Measurements from ENCODE around the gene NLRC3.

The NLRC3 gene

DNA sequence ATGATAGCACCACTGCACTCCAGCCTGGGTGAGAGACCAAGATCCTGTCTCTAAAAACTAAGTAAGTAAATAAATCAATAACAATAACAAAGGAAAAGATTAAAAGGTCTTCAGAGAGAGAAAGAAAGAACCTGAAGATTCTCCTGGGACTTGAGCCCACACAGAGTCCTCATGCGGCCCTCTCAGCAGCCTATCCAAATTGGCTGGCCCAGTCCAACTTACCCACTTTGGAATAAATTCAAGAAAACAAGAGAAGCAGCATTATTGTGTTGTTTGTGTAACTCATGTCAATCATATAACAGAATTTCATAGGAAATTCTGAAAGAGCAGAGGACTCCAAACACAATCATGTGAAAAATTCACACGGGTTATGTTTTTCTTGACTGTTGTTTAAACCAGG lies 30.4 kb upstream of the NLRC3 start:
- Histone ChIP-seq H3K4me1 (peaks cover 6% of the 10 kb centered on the region; the same call in 1 of the 2 replicates), H3K36me3 (replicated peaks) (peaks cover 4% of the 10 kb centered on the region), H3K4me3 (no peak overlapping the region), H3K27me3 (ENCODE audit: low read depth) (no peaks in the 10 kb centered on the region), H3K9me3 (no peaks in the 10 kb centered on the region)
- in situ Hi-C loops (cut with MboI; ENCODE audit: low sequenced_read_pairs) = no loop called here
- no peak for DNase-seq (ENCODE audit: low spot score in 2 of 2)

DNA sequence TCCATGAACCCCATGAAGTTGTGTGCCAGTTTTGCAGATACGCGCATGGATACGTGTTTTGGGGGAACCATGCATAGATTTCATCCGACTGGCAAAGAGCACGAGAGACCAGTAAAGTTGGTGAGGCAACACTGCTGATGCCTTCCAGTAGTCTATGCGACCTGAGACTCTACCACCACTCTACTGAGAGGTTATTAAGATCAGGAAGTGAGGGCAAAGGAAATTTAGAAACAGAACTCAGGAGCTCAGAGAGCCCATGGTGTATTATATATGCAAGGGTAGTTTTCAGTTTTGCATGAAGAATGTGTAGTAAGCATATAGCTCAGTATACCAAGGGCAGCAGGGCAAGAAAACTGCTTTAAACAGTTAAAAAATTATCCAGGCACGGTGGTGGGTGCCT lies 30.0 kb upstream of the NLRC3 start:
- Histone ChIP-seq H3K27me3 (ENCODE audit: low read depth) (no peaks in the 10 kb centered on the region), H3K4me3 (no peak overlapping the region), H3K9me3 (no peaks in the 10 kb centered on the region), H3K36me3 (replicated peaks) (peaks cover 5% of the 10 kb centered on the region), H3K4me1 (peaks cover 5% of the 10 kb centered on the region; the same call in 1 of the 2 replicates)
- DNase-seq (ENCODE audit: low spot score in 2 of 2) = no peak
- in situ Hi-C loops (cut with MboI; ENCODE audit: low sequenced_read_pairs) = no loop called here

DNA sequence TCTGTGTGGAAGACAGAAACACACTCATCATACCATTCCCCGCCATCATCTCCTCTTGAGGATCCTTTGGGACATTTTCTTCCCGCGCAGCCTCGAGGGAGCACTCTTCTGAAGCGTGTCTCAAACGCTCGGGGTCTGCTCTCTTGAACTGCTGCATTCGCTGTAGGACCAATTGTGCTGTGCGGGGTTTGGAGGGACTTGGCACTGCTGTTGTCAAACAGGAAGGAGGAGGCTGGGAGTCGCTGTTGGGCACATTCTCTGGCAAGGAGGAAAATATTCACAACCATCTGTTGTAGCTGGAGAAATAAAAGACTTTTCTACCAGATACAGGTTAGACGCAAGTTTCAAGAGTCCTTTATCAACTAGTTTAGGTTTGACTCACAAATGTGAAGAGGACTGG lies 29.2 kb upstream of the NLRC3 start:
- peaks cover 5% of the 10 kb centered on the region; the same call in 1 of the 2 replicates for H3K4me1 ChIP-seq
- H3K27me3 ChIP-seq (ENCODE audit: low read depth) = no peaks in the 10 kb centered on the region
- H3K4me3 ChIP-seq = no peak overlapping the region
- H3K9me3 ChIP-seq = no peaks in the 10 kb centered on the region
- no peak for DNase-seq (ENCODE audit: low spot score in 2 of 2)
- H3K36me3 ChIP-seq (replicated peaks) = peaks cover 13% of the 10 kb centered on the region
- in situ Hi-C loops (cut with MboI; ENCODE audit: low sequenced_read_pairs) = no loop called here

DNA sequence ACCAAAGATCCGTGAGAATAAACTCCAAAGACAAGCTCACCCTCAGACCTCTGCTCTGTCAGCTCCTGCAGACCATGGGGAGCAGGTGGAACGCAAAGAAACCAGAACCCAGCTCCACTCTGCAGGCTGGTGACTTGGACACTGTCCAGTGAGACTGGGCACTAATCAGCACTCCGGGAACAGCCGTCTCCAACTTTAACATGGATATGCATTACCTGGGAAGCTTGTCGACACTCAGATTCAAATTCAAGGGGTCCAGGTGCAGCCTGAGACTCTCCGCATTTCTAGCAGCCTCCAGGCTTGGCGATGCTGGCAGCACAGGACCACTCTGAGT lies 25.1 kb upstream of the NLRC3 start:
- H3K4me3 ChIP-seq = no peak overlapping the region
- peaks cover 34% of the 10 kb centered on the region for H3K36me3 ChIP-seq (replicated peaks)
- no peaks in the 10 kb centered on the region for H3K4me1 ChIP-seq
- peaks cover 9% of the 10 kb centered on the region for H3K9me3 ChIP-seq
- in situ Hi-C loops (cut with MboI; ENCODE audit: low sequenced_read_pairs) = no loop called here
- DNase-seq (ENCODE audit: low spot score in 2 of 2) = no peak
- no peaks in the 10 kb centered on the region for H3K27me3 ChIP-seq (ENCODE audit: low read depth)

DNA sequence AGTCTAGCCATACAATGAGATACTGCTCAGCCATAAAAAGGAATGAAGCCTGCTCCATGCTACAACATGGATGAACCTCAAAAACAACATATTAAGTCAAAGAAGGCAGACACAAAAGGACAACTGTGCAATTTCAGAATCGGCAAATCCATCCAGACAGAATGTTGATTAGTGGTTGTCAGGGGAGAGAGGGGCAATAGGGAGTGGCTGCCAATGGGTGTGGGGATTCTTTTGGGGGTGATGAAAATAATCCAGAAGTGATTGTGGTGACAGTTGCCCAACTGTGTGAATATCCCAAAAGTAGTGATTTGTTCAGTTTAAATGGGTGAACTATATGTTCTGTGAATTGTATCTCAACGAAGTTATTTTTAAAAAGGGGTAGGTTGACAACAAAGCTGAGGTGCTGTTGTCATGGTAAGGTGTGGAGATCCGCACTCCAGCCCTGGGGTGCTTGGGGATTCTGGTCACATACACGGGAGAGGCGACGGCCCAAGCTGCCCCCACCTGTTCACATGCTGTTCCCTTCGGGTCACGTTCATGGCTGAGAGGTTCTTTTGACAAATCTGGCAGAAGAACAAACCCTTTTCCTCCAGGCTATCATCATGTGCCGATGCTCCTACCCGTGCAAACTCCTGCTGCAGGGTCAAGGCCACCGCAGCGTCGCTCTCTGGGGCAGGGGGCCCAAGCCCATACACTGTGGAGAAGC lies 24.6 kb upstream of the NLRC3 start:
- peaks cover 9% of the 10 kb centered on the region for H3K9me3 ChIP-seq
- in situ Hi-C loops (cut with MboI; ENCODE audit: low sequenced_read_pairs) = no loop called here
- peaks cover 34% of the 10 kb centered on the region for H3K36me3 ChIP-seq (replicated peaks)
- no peak for DNase-seq (ENCODE audit: low spot score in 2 of 2)
- H3K4me1 ChIP-seq = no peaks in the 10 kb centered on the region
- H3K4me3 ChIP-seq = no peak overlapping the region
- H3K27me3 ChIP-seq (ENCODE audit: low read depth) = no peaks in the 10 kb centered on the region

DNA sequence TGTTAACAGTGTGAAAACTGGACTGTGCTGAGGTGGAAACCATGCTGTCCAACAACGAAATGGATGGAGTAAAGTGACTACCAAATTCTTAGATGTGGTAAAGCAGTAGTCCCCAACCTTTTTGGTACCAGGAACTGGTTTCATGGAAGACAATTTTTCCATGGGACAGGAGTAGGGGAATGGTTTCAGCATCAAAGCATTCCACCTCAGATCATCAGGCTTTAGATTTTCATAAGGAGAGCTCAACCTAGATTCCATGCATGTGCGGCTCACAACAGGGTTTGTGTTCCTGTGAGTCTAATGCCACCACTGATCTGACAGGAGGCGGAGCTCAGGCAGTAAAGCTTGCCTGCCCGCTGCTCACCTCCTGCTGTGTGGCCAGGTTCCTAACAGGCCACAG lies 22.7 kb upstream of the NLRC3 start:
- no peaks in the 10 kb centered on the region for H3K4me1 ChIP-seq
- in situ Hi-C loops (cut with MboI; ENCODE audit: low sequenced_read_pairs) = no loop called here
- H3K4me3 ChIP-seq = no peak overlapping the region
- no peak for DNase-seq (ENCODE audit: low spot score in 2 of 2)
- no peaks in the 10 kb centered on the region for H3K27me3 ChIP-seq (ENCODE audit: low read depth)
- H3K9me3 ChIP-seq = peaks cover 9% of the 10 kb centered on the region
- peaks cover 34% of the 10 kb centered on the region for H3K36me3 ChIP-seq (replicated peaks)

DNA sequence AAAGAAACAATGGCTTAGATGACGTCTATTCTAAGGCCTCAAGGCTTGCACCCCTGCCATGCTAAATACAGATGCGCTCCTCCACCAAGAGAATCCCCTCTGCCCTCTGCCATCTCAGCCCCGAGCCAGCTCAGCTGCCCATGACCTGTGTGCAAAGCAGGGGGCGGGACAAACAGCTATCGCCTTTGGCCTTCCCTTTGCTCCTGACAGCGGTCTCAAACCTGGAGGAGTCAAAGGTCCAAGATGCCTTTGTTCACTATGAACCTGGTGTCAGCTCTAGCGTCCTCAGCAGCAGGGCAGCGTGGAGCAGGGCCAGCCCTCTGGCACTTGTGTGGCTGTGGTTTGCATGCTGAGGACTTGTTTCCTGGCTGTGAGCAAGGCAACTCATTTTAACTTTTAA lies 21.9 kb upstream of the NLRC3 start:
- Histone ChIP-seq H3K9me3 (peaks cover 9% of the 10 kb centered on the region), H3K36me3 (replicated peaks) (peaks cover 34% of the 10 kb centered on the region), H3K27me3 (ENCODE audit: low read depth) (no peaks in the 10 kb centered on the region), H3K4me3 (no peak overlapping the region), H3K4me1 (no peaks in the 10 kb centered on the region)
- DNase-seq (ENCODE audit: low spot score in 2 of 2) = no peak
- in situ Hi-C loops (cut with MboI; ENCODE audit: low sequenced_read_pairs) = no loop called here

DNA sequence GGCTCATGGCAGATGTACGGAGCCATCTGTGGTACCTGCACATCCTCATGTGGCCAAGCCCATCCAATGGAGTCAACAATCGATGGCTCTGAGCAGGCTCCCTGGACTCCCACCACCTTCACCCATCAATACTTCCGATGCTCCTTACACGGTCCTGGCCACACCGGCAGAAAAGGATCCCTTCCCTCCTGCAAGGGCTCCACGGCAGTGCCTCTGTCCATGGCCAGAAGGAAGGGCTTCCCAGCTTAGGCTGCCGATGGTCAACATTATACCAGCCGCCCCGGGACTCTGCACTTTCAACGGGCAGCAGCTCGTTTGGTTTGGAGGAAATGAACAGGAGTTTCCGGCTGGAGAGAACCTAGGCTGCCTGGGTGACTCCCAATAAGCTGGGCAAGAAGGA lies 21.0 kb upstream of the NLRC3 start:
- H3K27me3 ChIP-seq (ENCODE audit: low read depth) = no peaks in the 10 kb centered on the region
- H3K4me1 ChIP-seq = no peaks in the 10 kb centered on the region
- H3K36me3 ChIP-seq (replicated peaks) = peaks cover 34% of the 10 kb centered on the region
- DNase-seq (ENCODE audit: low spot score in 2 of 2) = no peak
- no peak overlapping the region for H3K4me3 ChIP-seq
- in situ Hi-C loops (cut with MboI; ENCODE audit: low sequenced_read_pairs) = no loop called here
- H3K9me3 ChIP-seq = peaks cover 9% of the 10 kb centered on the region

DNA sequence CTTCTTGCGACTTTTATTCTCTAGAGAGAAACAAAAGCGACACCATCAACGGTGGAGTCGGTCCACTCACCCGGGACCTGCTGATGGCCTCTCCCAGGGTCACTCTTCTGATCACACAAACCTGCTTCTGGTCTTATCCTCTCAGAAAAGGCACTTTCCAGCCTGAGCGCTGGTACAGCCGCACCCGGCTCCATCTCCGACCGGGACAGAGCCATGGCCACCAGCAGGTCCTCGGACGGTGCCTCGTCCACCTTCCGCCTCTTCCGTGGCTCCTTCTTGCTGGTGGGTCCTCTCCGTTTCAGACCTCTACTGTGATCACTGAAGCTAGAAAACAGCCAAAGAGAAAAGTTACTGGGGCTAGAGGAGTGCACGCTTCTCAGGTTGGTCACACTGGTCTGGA lies 20.5 kb upstream of the NLRC3 start:
- in situ Hi-C loops (cut with MboI; ENCODE audit: low sequenced_read_pairs) = no loop called here
- peaks cover 33% of the 10 kb centered on the region for H3K36me3 ChIP-seq (replicated peaks)
- H3K27me3 ChIP-seq (ENCODE audit: low read depth) = no peaks in the 10 kb centered on the region
- no peak overlapping the region for H3K4me3 ChIP-seq
- peaks cover 9% of the 10 kb centered on the region for H3K9me3 ChIP-seq
- H3K4me1 ChIP-seq = no peaks in the 10 kb centered on the region
- no peak for DNase-seq (ENCODE audit: low spot score in 2 of 2)

DNA sequence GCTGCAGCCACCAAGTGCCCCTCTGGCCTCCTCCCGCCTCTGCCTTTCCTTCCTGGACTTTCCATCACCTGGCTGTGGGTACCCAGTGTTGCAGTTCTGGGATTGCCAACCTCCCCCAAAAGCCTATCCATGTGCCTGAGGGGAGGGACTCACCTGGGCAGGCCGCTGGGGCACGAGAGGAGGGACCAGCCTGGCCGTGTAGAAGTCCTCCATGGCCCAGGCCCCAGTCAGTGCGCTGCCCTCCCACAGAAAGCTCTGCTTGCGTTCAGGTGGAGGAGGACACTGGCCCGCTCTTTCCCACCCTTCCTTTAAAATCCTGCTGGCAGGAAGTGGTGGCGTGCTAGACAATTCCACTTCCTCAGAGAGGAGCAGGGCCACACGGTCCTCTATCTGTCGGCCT lies 20.0 kb upstream of the NLRC3 start:
- Histone ChIP-seq H3K36me3 (replicated peaks) (peaks cover 31% of the 10 kb centered on the region), H3K4me3 (no peak overlapping the region), H3K9me3 (peaks cover 9% of the 10 kb centered on the region), H3K4me1 (no peaks in the 10 kb centered on the region), H3K27me3 (ENCODE audit: low read depth) (no peaks in the 10 kb centered on the region)
- in situ Hi-C loops (cut with MboI; ENCODE audit: low sequenced_read_pairs) = no loop called here
- no peak for DNase-seq (ENCODE audit: low spot score in 2 of 2)

DNA sequence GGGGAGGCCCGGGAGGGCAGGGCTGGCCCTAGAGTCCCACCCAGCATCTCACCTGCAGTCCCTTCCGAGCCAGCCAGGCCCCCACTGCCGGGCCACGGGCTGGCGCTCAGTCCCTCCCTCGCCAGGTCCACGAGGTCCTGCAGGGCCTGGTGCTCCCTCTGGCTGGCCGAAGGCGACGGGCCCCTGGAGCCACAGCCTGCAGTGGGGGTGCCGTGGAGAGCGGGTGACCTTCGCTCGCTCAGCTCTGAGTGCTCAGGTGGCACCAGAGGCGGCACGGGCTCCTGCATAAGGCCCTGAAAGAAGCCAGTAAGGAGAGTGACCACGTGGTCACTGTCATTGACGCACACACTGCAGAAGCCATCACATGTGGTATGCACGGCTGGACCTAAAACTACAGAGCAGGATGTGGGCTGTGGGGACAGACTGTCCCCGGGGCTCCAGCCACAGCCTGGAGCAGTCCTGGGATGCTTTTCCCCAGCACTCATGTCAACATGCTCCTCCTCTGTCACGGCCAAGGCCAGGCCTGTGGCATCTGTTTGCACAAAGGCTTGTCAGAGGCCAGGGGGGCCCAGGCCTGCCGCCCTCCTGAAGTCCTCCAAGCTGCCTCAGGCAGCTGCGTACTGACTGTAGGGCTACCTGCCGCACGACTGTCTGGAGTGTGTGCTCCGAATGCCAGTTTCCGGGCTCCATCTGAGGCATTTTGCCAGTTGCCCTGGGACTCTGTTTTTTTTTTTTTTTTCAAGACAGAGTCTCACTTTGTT lies 19.1 kb upstream of the NLRC3 start:
- Histone ChIP-seq H3K4me3 (no peak overlapping the region), H3K27me3 (ENCODE audit: low read depth) (no peaks in the 10 kb centered on the region), H3K36me3 (replicated peaks) (peaks cover 23% of the 10 kb centered on the region), H3K9me3 (peaks cover 9% of the 10 kb centered on the region), H3K4me1 (no peaks in the 10 kb centered on the region)
- in situ Hi-C loops (cut with MboI; ENCODE audit: low sequenced_read_pairs) = no loop called here
- DNase-seq (ENCODE audit: low spot score in 2 of 2) = no peak

DNA sequence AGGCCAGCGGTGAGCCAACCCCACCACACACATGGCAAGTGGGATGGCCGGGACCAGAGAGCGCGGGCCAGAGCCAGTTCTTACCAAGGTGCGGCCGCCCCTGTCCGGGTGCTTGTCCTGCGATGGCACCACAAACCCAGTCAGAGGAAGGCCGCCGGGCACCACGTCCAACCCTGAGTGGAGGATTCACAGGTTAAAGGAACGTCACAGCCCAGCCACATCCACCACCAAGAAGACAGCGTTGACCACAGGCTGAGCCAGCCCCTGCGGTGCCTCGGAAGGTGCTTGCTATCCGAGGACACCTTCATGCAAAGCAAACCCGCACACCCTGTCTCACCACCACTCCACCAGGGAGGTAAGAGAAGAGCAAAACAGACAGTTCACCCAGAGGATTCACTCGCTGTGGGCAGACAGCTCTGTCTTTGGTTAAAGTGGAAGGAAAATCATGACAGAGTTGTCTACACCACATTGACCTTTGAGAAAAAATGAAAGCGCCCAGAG lies 18.4 kb upstream of the NLRC3 start:
- no peak for DNase-seq (ENCODE audit: low spot score in 2 of 2)
- in situ Hi-C loops (cut with MboI; ENCODE audit: low sequenced_read_pairs) = no loop called here
- Histone ChIP-seq H3K36me3 (replicated peaks) (peaks cover 16% of the 10 kb centered on the region), H3K9me3 (peaks cover 9% of the 10 kb centered on the region), H3K27me3 (ENCODE audit: low read depth) (no peaks in the 10 kb centered on the region), H3K4me1 (no peaks in the 10 kb centered on the region), H3K4me3 (no peak overlapping the region)

DNA sequence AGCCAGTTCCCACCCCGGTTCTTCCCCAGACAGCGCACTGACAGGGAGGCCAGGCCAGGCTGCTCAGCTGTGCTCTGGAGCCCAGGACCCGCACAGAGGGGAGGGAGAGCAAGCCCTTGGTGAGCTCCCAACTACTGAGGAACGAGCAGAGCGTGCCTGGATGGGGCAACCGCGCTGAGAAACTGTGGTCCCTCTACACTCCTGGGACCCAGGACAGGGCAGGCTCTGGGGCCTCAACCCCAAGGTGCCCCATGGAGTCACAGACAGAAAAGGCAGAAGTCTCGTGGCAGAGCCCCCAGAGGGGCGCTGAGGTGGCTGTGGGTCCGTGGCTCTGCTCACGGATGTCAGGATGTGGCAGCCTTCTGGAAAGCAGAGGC lies 17.9 kb upstream of the NLRC3 start:
- no peaks in the 10 kb centered on the region for H3K4me1 ChIP-seq
- no peak overlapping the region for H3K4me3 ChIP-seq
- DNase-seq (ENCODE audit: low spot score in 2 of 2) = no peak
- peaks cover 7% of the 10 kb centered on the region for H3K9me3 ChIP-seq
- in situ Hi-C loops (cut with MboI; ENCODE audit: low sequenced_read_pairs) = no loop called here
- H3K36me3 ChIP-seq (replicated peaks) = peaks cover 13% of the 10 kb centered on the region
- H3K27me3 ChIP-seq (ENCODE audit: low read depth) = no peaks in the 10 kb centered on the region

DNA sequence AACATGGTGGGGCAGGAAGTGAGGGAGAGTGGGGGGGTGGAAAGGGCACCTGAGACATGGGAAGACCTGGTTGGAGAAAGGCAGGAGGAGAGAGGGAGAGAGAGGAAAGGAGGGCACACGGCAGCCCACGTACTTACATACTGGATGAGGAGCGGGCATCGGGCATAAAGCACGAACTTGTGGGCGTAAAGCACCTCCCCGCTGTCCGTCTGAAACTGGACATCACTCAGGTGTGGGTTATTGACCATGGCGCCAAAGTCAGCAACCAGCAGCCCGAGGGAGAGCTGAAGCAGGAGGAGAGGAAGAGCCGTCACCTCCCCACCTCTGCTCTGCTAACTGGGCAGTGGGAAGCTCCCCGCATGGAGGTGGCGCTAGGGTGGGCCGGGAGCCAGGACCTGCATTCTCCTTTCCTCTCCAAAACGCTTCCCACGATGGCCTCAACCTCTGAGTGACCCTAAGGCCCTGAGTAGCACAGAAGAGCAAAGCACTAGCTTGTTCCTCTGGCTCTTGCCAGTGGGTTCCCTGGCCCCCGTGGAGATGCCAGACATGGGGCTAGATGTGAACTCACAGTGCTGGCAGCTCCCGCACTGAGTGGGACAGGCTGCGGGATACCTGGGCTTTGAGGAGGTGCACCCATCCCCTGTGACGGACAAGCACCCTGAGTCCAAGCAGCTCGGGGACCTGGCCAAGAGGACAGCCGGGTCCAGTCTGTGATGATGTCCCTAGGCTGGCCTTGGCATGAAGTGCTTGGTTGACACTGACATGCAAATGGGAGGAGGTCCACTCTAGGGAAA lies 17.3 kb upstream of the NLRC3 start:
- Histone ChIP-seq H3K27me3 (ENCODE audit: low read depth) (no peaks in the 10 kb centered on the region), H3K36me3 (replicated peaks) (peaks cover 7% of the 10 kb centered on the region), H3K4me1 (no peaks in the 10 kb centered on the region), H3K4me3 (no peak overlapping the region), H3K9me3 (peaks cover 1% of the 10 kb centered on the region; the same call in 1 of the 2 replicates)
- no peak for DNase-seq (ENCODE audit: low spot score in 2 of 2)
- in situ Hi-C loops (cut with MboI; ENCODE audit: low sequenced_read_pairs) = no loop called here
